AG10803 (cell line): ENCODE data around the gene MYH15.

ENCODE experiments used
- DNase-seq: peaks from one replicate; pipeline ENCODE4 v3.0.0; 2010; ENCODE audit warnings: low read depth
- H3K4me3 ChIP-seq: 2 replicates; pipeline ENCODE4 v1.5.1; 2011; ENCODE audit warnings: mild to moderate bottlenecking, low read length, control low read depth
- CTCF ChIP-seq: conservative IDR thresholded peaks from 2 replicates; pipeline ENCODE4 v1.5.1; 2011; ENCODE audit warnings: mild to moderate bottlenecking, low read length, control low read depth, inconsistent platforms

MYH15 gene

GRCh38 chr3:108433928-108434327 is 76.5 kb downstream of the MYH15 start:
- no peak for TF ChIP-seq CTCF
- DNase-seq, result no peak
- no peak overlapping the region for H3K4me3 ChIP-seq

- no peak for TF ChIP-seq CTCF
- no peak for DNase-seq
- no peak overlapping the region for H3K4me3 ChIP-seq
Measured at GRCh38 chr3:108432431-108432830, 78.0 kb downstream of the MYH15 start.

- H3K4me3 ChIP-seq, result no peak overlapping the region
- DNase-seq, result no peak
- TF ChIP-seq CTCF, result no peak
Measured at GRCh38 chr3:108430540-108430939, 79.9 kb downstream of the MYH15 start.

GRCh38 chr3:108428586-108428985 is 81.8 kb downstream of the MYH15 start:
- H3K4me3 ChIP-seq, result no peak overlapping the region
- DNase-seq, result no peak
- TF ChIP-seq CTCF, result no peak

GRCh38 chr3:108420926-108421325 is 89.5 kb downstream of the MYH15 start:
- no peak for TF ChIP-seq CTCF
- DNase-seq, result peak; percentile 72
- no peak overlapping the region for H3K4me3 ChIP-seq

- no peak overlapping the region for H3K4me3 ChIP-seq
- TF ChIP-seq CTCF, result no peak
- DNase-seq, result no peak
Measured at GRCh38 chr3:108416111-108416869, 94.1 kb downstream of the MYH15 start.

- DNase-seq, result no peak
Measured at GRCh38 chr3:108415661-108416060, 94.7 kb downstream of the MYH15 start.

More at GRCh38 chr3:108415661-108416060, 94.7 kb downstream of the MYH15 start:
- no peak for TF ChIP-seq CTCF
- H3K4me3 ChIP-seq, result no peak overlapping the region
